ENCODE data around the gene PRKCZ. TPM values are rescaled to one million over a fixed set of nuclear protein-coding genes. Genes with fewer than 3 reads are reported as not detected.

The PRKCZ gene
- total and polyA plus RNA-seq, 2 of the 4 experiments (the other 2 are of a cell fraction), result 2.0 to 3.5 TPM

DNA sequence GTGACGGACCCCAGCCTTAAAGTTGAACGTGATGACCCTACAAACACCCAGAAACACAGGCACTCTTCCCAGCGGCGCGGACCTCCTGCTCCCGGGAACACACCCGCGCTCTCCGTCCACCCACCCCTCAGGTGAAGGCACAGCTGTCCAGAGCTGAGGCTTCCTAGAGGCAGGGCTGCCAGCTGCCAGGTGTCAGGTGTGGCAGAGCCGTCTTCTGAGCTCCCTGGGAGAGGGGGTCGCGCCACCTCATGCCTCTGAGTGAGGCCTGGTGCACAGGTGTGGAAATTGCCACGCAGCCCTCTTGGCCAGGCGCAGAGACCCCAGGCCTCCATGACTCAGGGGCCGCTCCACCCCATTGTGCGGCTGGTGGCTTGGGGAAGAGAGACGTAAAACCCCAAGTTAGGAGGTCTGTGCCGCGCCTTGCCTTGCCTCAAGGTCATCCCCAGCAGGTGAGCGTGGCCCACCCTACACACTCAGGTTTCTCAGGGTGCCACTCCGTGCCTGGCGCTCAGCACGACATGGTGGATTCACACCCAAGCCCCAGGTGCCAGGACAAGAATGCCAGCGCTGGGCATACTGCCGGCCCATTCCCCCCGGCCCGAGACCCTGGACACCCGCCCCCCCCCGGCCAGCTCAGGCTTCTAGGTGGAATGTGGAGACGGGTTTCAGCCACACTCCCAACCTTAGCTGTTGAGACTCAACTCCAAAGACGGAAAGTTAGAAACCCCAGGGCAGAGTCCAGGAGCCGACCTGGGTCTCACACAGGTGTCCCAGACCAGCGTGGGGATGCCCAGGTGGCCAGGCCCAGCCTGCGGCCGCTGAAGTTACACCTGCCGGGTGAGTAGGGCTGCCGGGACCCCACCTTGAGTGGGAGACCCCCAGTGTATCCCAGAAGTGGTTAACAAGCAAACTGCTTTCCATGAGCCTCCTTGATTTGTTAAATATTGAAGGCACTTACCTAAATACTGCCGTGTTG is 136.0 kb downstream of the PRKCZ start (continued):
- TF ChIP-seq, protein P1, sequence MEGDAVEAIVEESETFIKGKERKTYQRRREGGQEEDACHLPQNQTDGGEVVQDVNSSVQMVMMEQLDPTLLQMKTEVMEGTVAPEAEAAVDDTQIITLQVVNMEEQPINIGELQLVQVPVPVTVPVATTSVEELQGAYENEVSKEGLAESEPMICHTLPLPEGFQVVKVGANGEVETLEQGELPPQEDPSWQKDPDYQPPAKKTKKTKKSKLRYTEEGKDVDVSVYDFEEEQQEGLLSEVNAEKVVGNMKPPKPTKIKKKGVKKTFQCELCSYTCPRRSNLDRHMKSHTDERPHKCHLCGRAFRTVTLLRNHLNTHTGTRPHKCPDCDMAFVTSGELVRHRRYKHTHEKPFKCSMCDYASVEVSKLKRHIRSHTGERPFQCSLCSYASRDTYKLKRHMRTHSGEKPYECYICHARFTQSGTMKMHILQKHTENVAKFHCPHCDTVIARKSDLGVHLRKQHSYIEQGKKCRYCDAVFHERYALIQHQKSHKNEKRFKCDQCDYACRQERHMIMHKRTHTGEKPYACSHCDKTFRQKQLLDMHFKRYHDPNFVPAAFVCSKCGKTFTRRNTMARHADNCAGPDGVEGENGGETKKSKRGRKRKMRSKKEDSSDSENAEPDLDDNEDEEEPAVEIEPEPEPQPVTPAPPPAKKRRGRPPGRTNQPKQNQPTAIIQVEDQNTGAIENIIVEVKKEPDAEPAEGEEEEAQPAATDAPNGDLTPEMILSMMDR (conservative IDR thresholded peaks at IDR 0.05; ENCODE audit: low read depth, low read length), result no peak
- TF ChIP-seq MAFK (IDR thresholded peaks at IDR 0.05; ENCODE audit: low read depth, low read length), result no peak
